C4-2B (cell line): ENCODE measurements around the gene MAP1B.

Experiments
- ZFX ChIP-seq: fragments of 450-650 bp; IDR thresholded peaks from 2 replicates; pipeline ENCODE4 v1.6.1; 2017
- TF ChIP-seq, protein P1 (sequence below): fragments of 450-650 bp; conservative IDR thresholded peaks from 2 replicates; pipeline ENCODE4 v1.5.1; 2017; ENCODE audit warnings: mild to moderate bottlenecking

DNA sequence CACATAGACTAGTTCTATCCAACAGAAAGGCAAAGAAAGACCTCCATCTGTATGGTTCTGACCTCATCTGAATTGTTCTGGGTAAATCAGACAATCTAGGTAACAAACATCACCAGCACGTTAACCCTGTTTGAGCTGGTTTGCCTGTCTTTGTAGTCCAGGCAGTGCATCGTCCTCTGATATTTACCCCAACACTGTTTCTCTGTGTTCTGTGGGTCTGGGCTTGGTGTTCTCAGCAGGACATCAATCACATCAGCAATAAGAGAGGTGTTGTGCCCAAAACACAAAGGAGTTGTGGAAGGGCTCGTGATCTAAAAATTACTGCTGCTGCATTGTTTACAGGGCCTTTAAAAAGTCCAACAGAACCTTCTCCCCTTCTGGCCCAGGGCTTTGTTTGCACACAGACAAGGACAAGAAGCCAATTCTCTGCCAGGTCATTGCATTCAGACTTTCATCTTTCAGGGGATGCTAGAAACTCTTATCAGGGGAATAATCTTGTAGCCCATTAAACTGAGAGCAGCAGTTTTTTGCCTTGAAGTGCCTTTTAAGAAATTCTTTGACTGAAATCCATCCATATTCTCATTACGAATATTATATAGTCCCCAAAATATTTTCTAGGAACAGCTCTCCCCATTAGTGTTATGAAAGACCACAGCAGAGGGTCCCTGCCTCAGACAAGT, 30.5 kb upstream of the MAP1B start:
- TF ChIP-seq ZFX, result no peak
- TF ChIP-seq, protein P1, sequence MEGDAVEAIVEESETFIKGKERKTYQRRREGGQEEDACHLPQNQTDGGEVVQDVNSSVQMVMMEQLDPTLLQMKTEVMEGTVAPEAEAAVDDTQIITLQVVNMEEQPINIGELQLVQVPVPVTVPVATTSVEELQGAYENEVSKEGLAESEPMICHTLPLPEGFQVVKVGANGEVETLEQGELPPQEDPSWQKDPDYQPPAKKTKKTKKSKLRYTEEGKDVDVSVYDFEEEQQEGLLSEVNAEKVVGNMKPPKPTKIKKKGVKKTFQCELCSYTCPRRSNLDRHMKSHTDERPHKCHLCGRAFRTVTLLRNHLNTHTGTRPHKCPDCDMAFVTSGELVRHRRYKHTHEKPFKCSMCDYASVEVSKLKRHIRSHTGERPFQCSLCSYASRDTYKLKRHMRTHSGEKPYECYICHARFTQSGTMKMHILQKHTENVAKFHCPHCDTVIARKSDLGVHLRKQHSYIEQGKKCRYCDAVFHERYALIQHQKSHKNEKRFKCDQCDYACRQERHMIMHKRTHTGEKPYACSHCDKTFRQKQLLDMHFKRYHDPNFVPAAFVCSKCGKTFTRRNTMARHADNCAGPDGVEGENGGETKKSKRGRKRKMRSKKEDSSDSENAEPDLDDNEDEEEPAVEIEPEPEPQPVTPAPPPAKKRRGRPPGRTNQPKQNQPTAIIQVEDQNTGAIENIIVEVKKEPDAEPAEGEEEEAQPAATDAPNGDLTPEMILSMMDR, result no peak
